GM18861 (cell line): ENCODE measurements around the gene ITIH5.
"Not testable (repeated sequence)": the region's sequence is repeated elsewhere in the genome, so short reads cannot be mapped to it uniquely, and the experiment has no call there.

Experiments used
- ATAC-seq: cut with Tn5 transposase; IDR thresholded peaks from one replicate; pipeline ENCODE4 v1.9.1; 2021; ENCODE audit not compliant: unreplicated experiment

ITIH5 gene

GRCh38 chr10:7666253-7667023 is at the start of gene ITIH5:
ITIH5 (minus strand) TSS chr10:7666966; CDS start chr10:7666892, 74 bp downstream.
- ATAC-seq = no peak

GRCh38 chr10:7715515-7715914 is 48.7 kb upstream of the ITIH5 start:
- ATAC-seq = no peak

- ATAC-seq = not testable (repeated sequence)
Observed at GRCh38 chr10:7711075-7711474, 44.3 kb upstream of the ITIH5 start.

- no peak for ATAC-seq
Observed at GRCh38 chr10:7710446-7710845, 43.7 kb upstream of the ITIH5 start.

- no peak for ATAC-seq
Observed at GRCh38 chr10:7708832-7709231, 42.1 kb upstream of the ITIH5 start.

- no peak for ATAC-seq
Observed at GRCh38 chr10:7707858-7708622, 41.3 kb upstream of the ITIH5 start.

GRCh38 chr10:7707102-7707501 is 40.3 kb upstream of the ITIH5 start:
- ATAC-seq = no peak

- no peak for ATAC-seq
Observed at GRCh38 chr10:7706534-7707073, 39.8 kb upstream of the ITIH5 start.

- ATAC-seq = no peak
Observed at GRCh38 chr10:7705341-7705740, 38.6 kb upstream of the ITIH5 start.

GRCh38 chr10:7704071-7705016 is 37.6 kb upstream of the ITIH5 start:
- no peak for ATAC-seq

- no peak for ATAC-seq
Observed at GRCh38 chr10:7703140-7703539, 36.4 kb upstream of the ITIH5 start, which contains the start of gene ITIH2. ITIH2 (plus strand) TSS chr10:7703316; CDS start chr10:7703435, 119 bp downstream.

- no peak for ATAC-seq
Observed at GRCh38 chr10:7702288-7702812, 35.6 kb upstream of the ITIH5 start.

- ATAC-seq = no peak
Observed at GRCh38 chr10:7701158-7701742, 34.5 kb upstream of the ITIH5 start.

- no peak for ATAC-seq
Observed at GRCh38 chr10:7700577-7701125, 33.9 kb upstream of the ITIH5 start.

GRCh38 chr10:7697426-7697825 is 30.7 kb upstream of the ITIH5 start:
- no peak for ATAC-seq

- no peak for ATAC-seq
Observed at GRCh38 chr10:7696545-7696944, 29.8 kb upstream of the ITIH5 start.

- ATAC-seq = not testable (repeated sequence)
Observed at GRCh38 chr10:7693194-7693593, 26.4 kb upstream of the ITIH5 start.

GRCh38 chr10:7692368-7692767 is 25.6 kb upstream of the ITIH5 start:
- ATAC-seq = not testable (repeated sequence)

GRCh38 chr10:7690885-7691597 is 24.3 kb upstream of the ITIH5 start:
- not testable (repeated sequence) for ATAC-seq
